IMR-90 (cell line): Measurements from ENCODE around the gene MECR.

Source experiments
- BHLHE40 ChIP-seq: fragments of 150-350 bp; IDR thresholded peaks from 2 replicates; pipeline ENCODE4 v1.6.1; 2016; ENCODE audit warnings: mild to moderate bottlenecking, low read depth, low read length
- CEBPB ChIP-seq: IDR thresholded peaks from 2 replicates; pipeline ENCODE4 v1.6.1; 2012; ENCODE audit warnings: low read depth, low read length, improper control_type of control experiment
- CHD1 ChIP-seq: IDR thresholded peaks from 2 replicates; pipeline ENCODE4 v1.6.1; 2012; ENCODE audit warnings: low read depth, low read length, improper control_type of control experiment
- CTCF ChIP-seq: conservative IDR thresholded peaks from 2 replicates; pipeline ENCODE4 v1.5.1; 2012; ENCODE audit warnings: mild to moderate bottlenecking, low read depth, low read length, improper control_type of control experiment
- ELK1 ChIP-seq: fragments of 150-350 bp; IDR thresholded peaks from 2 replicates; pipeline ENCODE4 v1.6.1; 2016; ENCODE audit warnings: low read depth, mild to moderate bottlenecking, low read length, moderate library complexity, borderline replicate concordance
- FOS ChIP-seq: fragments of 150-350 bp; IDR thresholded peaks from 2 replicates; pipeline ENCODE4 v1.6.1; 2016; ENCODE audit warnings: low read depth, low read length
- MAFK ChIP-seq: IDR thresholded peaks from 2 replicates; pipeline ENCODE4 v1.6.1; 2012; ENCODE audit warnings: low read depth, low read length, improper control_type of control experiment
- MXI1 ChIP-seq: IDR thresholded peaks from 2 replicates; pipeline ENCODE4 v1.6.1; 2012; ENCODE audit warnings: low read depth, mild to moderate bottlenecking, low read length, moderate library complexity, borderline replicate concordance
- POLR2A ChIP-seq: IDR thresholded peaks from 2 replicates; pipeline ENCODE4 v1.6.1; 2012; ENCODE audit warnings: mild to moderate bottlenecking, low read depth, low read length
- RAD21 ChIP-seq: IDR thresholded peaks from 2 replicates; pipeline ENCODE4 v1.6.1; 2012; ENCODE audit warnings: low read length, improper control_type of control experiment
- RCOR1 ChIP-seq: IDR thresholded peaks from 2 replicates; pipeline ENCODE4 v1.6.1; 2012; ENCODE audit warnings: mild to moderate bottlenecking, low read length, improper control_type of control experiment; ENCODE audit not compliant: insufficient replicate concordance
- RFX5 ChIP-seq: IDR thresholded peaks from 2 replicates; pipeline ENCODE4 v1.8.0; 2012; ENCODE audit warnings: low read depth, mild to moderate bottlenecking, low read length, moderate library complexity
- SMC3 ChIP-seq: fragments of 150-350 bp; IDR thresholded peaks from 2 replicates; pipeline ENCODE4 v1.6.1; 2016; ENCODE audit warnings: low read depth, mild to moderate bottlenecking, antibody characterized with exemption, low read length, moderate library complexity
- USF2 ChIP-seq: fragments of 150-350 bp; IDR thresholded peaks from 2 replicates; pipeline ENCODE4 v1.6.1; 2017; ENCODE audit warnings: mild to moderate bottlenecking, antibody characterized with exemption, low read length, low read depth

- TF ChIP-seq MXI1 (no peak), POLR2A (no peak), CTCF (no peak), MAFK (no peak), BHLHE40 (no peak), RCOR1 (no peak), FOS (no peak), SMC3 (no peak), RAD21 (no peak), USF2 (no peak), CEBPB (no peak), CHD1 (no peak), RFX5 (no peak), ELK1 (no peak)
Measured at GRCh38 chr1:29248409-29248808, 17.7 kb upstream of the MECR start.
